Loucy (cell line): ENCODE measurements around the gene CDS2.
"Not testable (repeated sequence)": the region's sequence is repeated elsewhere in the genome, so short reads cannot be mapped to it uniquely, and the experiment has no call there.

Experiments
- CTCF ChIP-seq: fragments of 200-600 bp; sonication (generic); conservative IDR thresholded peaks from 2 replicates; pipeline ENCODE4 v1.5.1; 2014; ENCODE audit warnings: mild to moderate bottlenecking, antibody characterized with exemption, low read length
- EZH2phosphoT487 ChIP-seq: fragments of 200-600 bp; IDR thresholded peaks from 2 replicates; pipeline ENCODE4 v1.6.1; 2018; ENCODE audit warnings: antibody characterized with exemption, mild to moderate bottlenecking, moderate library complexity, borderline replicate concordance

GRCh38 chr20:5099909-5100308 lies 26.9 kb upstream of the CDS2 start:
- not testable (repeated sequence) for TF ChIP-seq CTCF, EZH2phosphoT487
